ENCODE data around the gene JPT1.
"Not testable (repeated sequence)": the region's sequence is repeated elsewhere in the genome, so short reads cannot be mapped to it uniquely, and the experiment has no call there.

The JPT1 gene

DNA sequence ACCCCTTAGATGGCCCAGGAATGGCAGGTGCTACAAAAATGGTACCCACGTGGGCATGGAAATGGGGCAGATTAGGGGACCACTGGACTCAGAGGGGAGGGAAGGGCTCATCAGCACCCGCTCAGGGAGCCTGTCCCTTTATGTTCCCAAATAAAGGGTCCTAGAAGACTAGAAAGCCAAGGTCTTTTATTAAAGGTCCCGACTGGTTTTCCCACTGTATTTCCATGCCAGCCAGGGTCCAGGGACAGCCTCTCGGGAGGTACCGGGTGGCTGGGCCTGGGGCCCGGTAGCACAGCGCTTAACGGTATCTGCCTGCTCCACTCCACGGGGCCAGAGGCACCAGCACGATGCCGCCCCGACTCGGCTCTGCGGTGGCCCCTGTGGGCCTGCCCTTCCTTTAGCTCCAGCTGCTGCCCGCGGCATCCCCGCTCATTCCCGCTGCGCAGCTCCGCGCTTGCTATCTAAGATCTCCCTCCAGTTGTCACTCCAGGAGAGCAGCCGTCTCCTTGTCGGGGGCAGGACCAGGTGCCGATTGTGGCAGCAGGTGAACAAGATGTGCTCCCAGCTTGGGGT, 24.2 kb downstream of the JPT1 start:
- DNase-seq (ENCODE audit: low read depth) = no peak

DNA sequence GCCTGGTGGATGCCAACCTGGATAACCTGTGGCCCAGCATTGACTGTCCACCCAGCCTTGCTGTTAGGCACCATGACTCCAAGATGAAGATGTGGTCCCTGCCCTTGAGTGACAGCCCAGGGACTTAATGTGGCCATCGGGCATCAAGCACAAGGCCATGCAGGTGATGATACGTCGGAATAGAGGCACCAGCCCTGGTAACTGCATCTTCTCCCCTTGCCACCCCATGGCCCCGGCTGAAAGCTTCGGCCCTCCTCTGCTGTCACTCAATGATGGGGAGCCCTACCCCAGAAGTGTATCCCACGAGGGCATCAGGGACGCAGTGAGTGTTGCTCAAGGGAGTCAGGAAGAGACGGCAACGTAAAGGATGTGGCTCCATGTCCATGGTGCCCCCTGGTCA, 24.7 kb downstream of the JPT1 start:
- no peak for DNase-seq (ENCODE audit: low read depth)

- DNase-seq (ENCODE audit: low read depth) = no peak
These were observed 25.4 kb downstream of the JPT1 start for GRCh38 chr17:75128694-75129505.

DNA sequence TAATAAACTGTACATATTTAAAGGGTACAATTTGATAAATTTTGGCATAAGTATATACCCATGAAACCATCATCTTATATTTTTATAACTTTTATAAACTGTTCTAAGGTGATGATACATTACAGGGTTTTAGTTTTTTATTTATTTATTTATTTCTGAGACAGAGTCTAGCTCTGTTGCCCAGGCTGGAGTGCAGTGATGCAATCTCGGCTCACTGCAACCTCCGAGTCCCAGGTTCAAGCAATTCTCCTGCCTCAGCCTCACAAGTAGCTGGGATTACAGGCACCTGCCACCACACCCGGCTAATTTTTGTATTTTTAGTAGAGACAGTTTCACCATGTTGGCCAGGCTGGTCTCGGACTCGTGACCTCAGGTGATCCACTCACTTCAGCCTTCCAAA, 26.4 kb downstream of the JPT1 start:
- not testable (repeated sequence) for DNase-seq (ENCODE audit: low read depth)

DNA sequence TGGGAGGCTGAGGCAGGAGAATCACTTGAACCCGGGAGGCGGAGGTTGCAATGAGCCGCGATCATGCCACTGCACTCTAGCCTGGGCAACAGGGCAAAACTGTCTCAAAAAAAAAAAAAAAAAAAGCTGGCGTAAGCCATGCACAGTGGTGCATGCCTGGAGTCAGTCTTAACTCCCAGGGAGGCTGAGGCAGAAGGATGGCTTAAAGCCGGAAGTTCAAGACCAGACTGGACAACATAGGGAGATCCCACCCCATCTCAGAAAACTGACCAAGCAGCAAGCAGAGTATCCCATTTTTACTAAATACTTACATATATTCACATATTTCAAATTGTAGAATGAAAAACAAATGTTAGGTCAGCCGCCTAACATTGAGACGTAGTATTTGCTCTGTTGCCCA, 27.4 kb downstream of the JPT1 start:
- no peak for DNase-seq (ENCODE audit: low read depth)

DNA sequence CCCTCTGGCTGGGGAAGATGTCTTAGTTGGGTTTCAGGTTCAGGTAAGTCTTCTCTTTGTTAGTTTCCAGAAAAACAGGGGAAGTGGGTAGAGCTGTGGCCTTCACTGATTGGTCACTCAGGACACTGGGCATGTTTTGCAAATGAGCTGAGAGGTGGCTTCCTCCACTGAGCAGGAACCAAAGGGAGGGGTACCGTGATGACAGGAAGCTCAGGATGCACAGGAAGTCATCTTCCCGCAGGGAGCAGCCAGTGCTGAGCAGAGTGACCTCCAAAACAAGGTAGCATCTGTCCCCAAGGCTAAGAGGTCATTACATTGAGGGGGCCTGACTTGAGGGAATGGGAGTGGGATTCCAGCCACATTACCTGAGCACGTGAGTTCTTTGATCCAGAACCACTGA, 28.3 kb downstream of the JPT1 start:
- no peak for DNase-seq (ENCODE audit: low read depth)

DNA sequence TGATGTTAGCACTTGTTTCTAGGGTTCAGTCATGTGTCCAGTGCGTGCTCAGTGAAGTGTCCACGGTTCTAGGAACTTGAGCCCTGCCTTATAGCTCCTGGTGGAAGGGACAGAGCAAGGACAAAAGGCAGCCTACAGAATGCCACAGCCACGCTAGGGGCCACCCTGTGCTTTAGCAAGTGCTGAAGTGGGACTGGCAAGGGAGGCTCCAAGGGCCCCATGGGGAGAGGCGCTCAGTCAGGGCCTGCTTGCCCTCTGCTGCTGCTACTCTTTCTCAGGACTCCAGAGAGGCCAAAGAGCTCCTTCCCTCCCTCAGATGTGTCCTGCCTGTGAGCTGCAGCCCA, 29.5 kb downstream of the JPT1 start:
- DNase-seq (ENCODE audit: low read depth) = no peak

DNA sequence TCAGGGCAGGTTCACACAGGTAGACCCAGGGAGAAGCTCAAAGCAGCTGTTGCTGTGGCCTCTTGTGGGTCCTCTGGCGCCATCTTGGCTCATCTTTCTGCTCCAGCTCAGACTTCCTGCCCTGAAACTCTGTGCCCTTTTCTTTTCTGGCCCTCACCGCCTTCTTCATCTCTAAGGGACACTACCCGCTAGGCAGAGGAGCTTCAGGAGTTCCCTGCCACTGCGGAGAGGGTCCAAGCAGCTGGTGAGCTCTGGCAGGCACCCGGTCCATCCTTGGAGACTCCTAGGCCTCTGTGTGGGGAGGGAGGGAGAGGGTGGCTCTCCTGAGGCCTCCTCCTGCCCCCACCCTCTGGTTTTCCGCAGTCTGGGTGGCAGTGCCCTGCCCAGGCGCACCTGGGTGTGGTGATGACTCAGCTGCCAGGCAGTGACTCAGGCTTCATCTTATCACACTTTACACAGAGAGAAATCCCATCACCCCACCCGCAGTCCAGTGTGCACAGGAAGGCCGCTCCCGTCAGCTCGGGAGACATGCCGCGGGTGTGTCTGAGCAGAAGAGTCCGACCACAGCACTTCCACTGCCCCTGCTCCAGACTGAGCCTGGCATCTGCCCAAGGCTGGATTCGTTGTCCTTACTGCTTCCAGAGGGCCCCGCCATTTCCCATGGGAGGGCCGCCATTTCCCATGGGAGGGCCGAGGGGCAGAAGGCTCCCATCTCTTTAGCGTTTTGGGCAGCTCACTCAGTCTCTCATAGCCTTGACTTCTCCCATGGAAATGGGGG, 30.1 kb downstream of the JPT1 start:
- DNase-seq (ENCODE audit: low read depth) = peak; percentile 60

DNA sequence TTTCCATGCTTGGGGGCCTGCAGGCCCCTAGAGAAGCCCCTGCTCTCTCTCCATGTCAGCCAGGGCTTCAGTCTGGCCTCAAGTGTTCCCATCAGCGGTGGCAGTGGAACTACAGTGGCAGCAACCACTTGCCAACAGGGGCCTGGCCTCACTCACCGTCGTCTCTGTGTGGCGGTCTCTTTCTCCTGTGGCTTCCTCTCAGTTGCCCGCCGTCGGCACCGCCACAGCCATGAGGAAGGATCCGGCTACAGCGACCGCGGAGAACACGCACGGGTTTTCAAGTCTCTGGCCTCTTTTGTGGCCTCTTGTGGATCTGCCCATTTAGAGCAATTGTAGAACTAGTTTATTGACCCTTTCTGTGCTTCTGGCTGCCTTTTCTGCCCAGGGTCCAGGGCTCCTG, 36.0 kb downstream of the JPT1 start:
- DNase-seq (ENCODE audit: low read depth) = no peak

GRCh38 chr17:75116737-75117136, 37.6 kb downstream of the JPT1 start:
- DNase-seq (ENCODE audit: low read depth) = no peak

- DNase-seq (ENCODE audit: low read depth) = no peak
These were observed 38.8 kb downstream of the JPT1 start for GRCh38 chr17:75115555-75115954.

GRCh38 chr17:75114552-75115314, 39.6 kb downstream of the JPT1 start:
- DNase-seq (ENCODE audit: low read depth) = no peak

GRCh38 chr17:75113798-75114551, 40.3 kb downstream of the JPT1 start:
- DNase-seq (ENCODE audit: low read depth) = peak; percentile 78

GRCh38 chr17:75111777-75112335, 42.5 kb downstream of the JPT1 start:
- DNase-seq (ENCODE audit: low read depth) = no peak

DNA sequence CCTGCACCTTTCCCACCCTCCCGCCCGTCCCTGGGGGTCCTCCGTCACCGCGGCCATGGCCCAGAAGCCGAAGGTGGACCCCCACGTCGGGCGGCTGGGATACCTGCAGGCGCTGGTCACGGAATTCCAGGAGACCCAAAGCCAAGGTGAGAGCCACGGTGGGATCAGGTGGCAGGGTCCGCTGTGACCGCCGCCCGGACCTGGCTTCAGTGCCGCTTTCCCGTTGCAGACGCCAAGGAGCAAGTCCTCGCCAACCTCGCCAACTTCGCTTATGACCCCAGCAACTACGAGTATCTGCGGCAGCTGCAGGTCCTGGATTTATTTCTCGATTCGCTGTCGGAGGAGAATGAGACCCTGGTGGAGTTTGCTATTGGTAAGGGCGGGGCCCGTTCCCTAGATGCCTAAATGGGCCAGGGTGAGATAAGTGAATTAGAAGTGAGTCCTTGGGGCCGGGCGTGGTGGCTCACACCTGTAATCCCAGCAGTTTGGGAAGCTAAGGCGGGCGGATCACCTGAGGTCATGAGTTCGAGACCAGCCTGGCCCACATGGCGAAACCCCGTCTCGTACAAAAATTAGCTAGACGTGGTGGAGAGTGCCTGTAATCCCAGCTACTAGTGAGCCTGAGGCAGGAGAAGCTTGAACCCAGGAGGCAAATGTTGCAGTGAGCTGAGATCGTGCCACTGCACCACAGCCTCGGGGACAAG, 43.9 kb downstream of the JPT1 start:
- DNase-seq (ENCODE audit: low read depth) = no peak

DNA sequence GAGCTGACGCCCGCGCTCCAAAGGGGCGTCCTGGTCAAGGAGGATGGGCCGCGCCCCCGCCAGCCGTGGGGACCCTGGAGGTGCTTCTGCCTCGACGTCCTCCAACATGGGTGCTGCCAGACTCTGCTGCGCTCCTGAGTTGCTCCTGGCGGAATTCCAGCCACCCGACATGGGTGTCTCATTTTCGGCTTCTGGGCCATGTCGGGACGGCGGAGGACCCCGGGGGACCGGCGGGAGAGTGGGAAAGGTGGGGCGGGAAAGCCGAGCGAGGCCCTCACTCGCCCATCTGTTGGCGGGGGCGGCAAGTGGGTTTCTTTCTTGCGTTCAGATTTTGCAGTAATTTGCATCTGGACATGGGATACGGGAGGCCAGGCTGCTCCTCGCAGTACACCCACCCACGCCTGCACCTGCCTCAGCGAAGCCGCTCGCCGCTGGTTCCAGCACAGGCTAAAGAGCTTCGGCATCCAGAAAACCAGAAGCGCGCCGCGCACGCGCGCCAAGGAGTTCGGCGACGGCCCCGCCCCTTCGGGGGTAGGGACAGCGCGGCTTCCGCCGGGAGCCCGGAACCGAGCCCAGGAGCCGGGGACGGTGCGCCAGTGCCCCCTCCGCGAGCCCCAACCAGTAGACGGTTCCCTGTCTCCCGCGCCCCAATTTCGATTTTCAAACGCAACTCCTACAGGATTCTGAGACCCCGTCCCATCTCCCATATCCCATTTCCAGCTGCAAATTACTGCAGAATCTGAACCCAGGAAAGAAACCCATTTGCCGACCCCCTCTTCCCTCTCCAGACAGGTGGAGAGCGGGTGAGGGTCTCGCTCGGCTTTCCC, 44.7 kb downstream of the JPT1 start, which contains the start of gene ARMC7:
TSS of gene ARMC7 (plus strand) at position 563 of the 827 bp plus-strand sequence. CDS start 320 bp downstream, outside the sequence.
- peak; percentile 87 for DNase-seq (ENCODE audit: low read depth)

DNA sequence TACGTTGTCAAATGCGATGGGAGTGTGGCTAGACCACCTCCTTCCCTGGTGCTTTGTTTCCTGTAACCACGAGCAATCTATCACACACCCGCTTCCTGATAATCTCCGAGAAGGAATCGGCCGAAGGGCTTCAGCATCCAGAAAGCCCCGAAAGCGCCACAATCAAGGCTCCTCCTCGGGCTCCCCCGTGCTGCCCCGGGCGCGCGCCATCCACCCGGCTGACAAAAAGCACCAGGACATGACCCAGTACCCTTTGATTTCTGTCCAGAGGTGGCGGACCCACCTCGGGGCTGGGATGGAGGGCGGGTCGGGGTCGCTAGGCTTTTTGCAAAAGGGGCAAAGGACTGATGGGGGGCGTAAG, 45.3 kb downstream of the JPT1 start:
- DNase-seq (ENCODE audit: low read depth) = no peak

- DNase-seq (ENCODE audit: low read depth) = no peak
These were observed 46.1 kb downstream of the JPT1 start for GRCh38 chr17:75108193-75108592.

- DNase-seq (ENCODE audit: low read depth) = no peak
These were observed 48.9 kb downstream of the JPT1 start for GRCh38 chr17:75105126-75106080.

Measured in activated T-helper 9 cell treated with anti-CD3 and anti-CD28 coated beads, Interleukin-2, amount 50 U/mL, for 16 hours (primary cell).